ENCODE results near the gene EPO. TPM values are rescaled to one million over a fixed set of nuclear protein-coding genes. Genes with fewer than 3 reads are reported as not detected.
"Not testable (repeated sequence)": the region's sequence is repeated elsewhere in the genome, so short reads cannot be mapped to it uniquely, and the experiment has no call there.

The EPO gene
- polyA plus RNA-seq, 3 donors, result 0.16 to 0.34 TPM; not detected in 1

- no peak for DNase-seq
Measured at GRCh38 chr7:100736671-100737070, 16.4 kb downstream of the EPO start.

GRCh38 chr7:100739934-100740333 lies 19.7 kb downstream of the EPO start:
- DNase-seq, result no peak

- no peak for DNase-seq
Measured at GRCh38 chr7:100744605-100745004, 24.3 kb downstream of the EPO start.

GRCh38 chr7:100745184-100745583 lies 24.9 kb downstream of the EPO start:
- DNase-seq, result peak; percentile 57

- no peak for DNase-seq
Measured at GRCh38 chr7:100752994-100753393, 32.7 kb downstream of the EPO start.

GRCh38 chr7:100753750-100754149 lies 33.5 kb downstream of the EPO start:
- no peak for DNase-seq

- DNase-seq, result no peak
Measured at GRCh38 chr7:100759357-100760171, 39.3 kb downstream of the EPO start.

- not testable (repeated sequence) for DNase-seq
Measured at GRCh38 chr7:100762841-100763240, 42.6 kb downstream of the EPO start.

- no peak for DNase-seq
Measured at GRCh38 chr7:100763556-100764140, 43.4 kb downstream of the EPO start.

GRCh38 chr7:100764841-100765240 lies 44.6 kb downstream of the EPO start:
- DNase-seq, result no peak

GRCh38 chr7:100765250-100765649 lies 45.0 kb downstream of the EPO start:
- DNase-seq, result no peak

- no peak for DNase-seq
Measured at GRCh38 chr7:100768784-100769183, 48.5 kb downstream of the EPO start.

Other genes starting within 250 kb of the EPO start
- gene TSC22D4, start 241.3 kb upstream of the EPO start, polyA plus RNA-seq (ENCODE audit: insufficient read length in 3 of 3), result 10 to 100 TPM; 48.2 to 57.9 (median 55.5) TPM
- 1 to 10 TPM; 2.4 to 3.2 (median 2.8) TPM for gene NYAP1, start 236.5 kb upstream of the EPO start, polyA plus RNA-seq (ENCODE audit: insufficient read length in 3 of 3)
- gene AGFG2, start 181.3 kb upstream of the EPO start, polyA plus RNA-seq (ENCODE audit: insufficient read length in 3 of 3), result 10 to 100 TPM; 11.3 to 16.6 (median 12.8) TPM
- gene SAP25, start 146.6 kb upstream of the EPO start, polyA plus RNA-seq (ENCODE audit: insufficient read length in 3 of 3), result 1 to 10 TPM; 4.4 to 9.6 (median 7.0) TPM
- 10 to 100 TPM; 43.7 to 56.0 (median 46.8) TPM for gene LRCH4, start 134.3 kb upstream of the EPO start, polyA plus RNA-seq (ENCODE audit: insufficient read length in 3 of 3)
- 1 to 10 TPM; 1.8 to 2.6 (median 2.3) TPM for gene FBXO24, start 134.1 kb upstream of the EPO start, polyA plus RNA-seq (ENCODE audit: insufficient read length in 3 of 3)
- gene PCOLCE, start 118.1 kb upstream of the EPO start, polyA plus RNA-seq (ENCODE audit: insufficient read length in 3 of 3), result 100 to 1,000 TPM; 108 to 146 (median 137) TPM
- gene MOSPD3, start 107.9 kb upstream of the EPO start, polyA plus RNA-seq (ENCODE audit: insufficient read length in 3 of 3), result 10 to 100 TPM; 26.8 to 31.5 (median 30.3) TPM
- 1 to 10 TPM in 2 of 3 donors, under 1 TPM in 1; 0.80 to 1.2 (median 1.1) TPM for gene TFR2, start 78.9 kb upstream of the EPO start, polyA plus RNA-seq (ENCODE audit: insufficient read length in 3 of 3)
- gene ACTL6B, start 64.0 kb upstream of the EPO start, polyA plus RNA-seq (ENCODE audit: insufficient read length in 3 of 3), result under 1 TPM in 1 of 3 donors, not detected in 2; 0.09 TPM
- 100 to 1,000 TPM; 195 to 236 (median 231) TPM for gene GNB2, start 46.7 kb upstream of the EPO start, polyA plus RNA-seq (ENCODE audit: insufficient read length in 3 of 3)
- gene GIGYF1, start 26.2 kb upstream of the EPO start, polyA plus RNA-seq (ENCODE audit: insufficient read length in 3 of 3), result 10 to 100 TPM; 44.1 to 63.6 (median 52.7) TPM
- gene POP7, start 14.3 kb upstream of the EPO start, polyA plus RNA-seq (ENCODE audit: insufficient read length in 3 of 3), result 10 to 100 TPM; 29.4 to 33.3 (median 32.6) TPM
- gene ZAN, start 13.1 kb downstream of the EPO start, polyA plus RNA-seq (ENCODE audit: insufficient read length in 3 of 3), result under 1 TPM in 2 of 3 donors, not detected in 1; 0.04 to 0.10 TPM
- gene EPHB4, start 107.1 kb downstream of the EPO start, polyA plus RNA-seq (ENCODE audit: insufficient read length in 3 of 3), result 100 to 1,000 TPM in 1 of 3 donors, 10 to 100 TPM in 2; 93.3 to 102 (median 98.9) TPM
- 10 to 100 TPM; 27.1 to 37.7 (median 37.4) TPM for gene SLC12A9, start 132.2 kb downstream of the EPO start, polyA plus RNA-seq (ENCODE audit: insufficient read length in 3 of 3)
- gene TRIP6, start 146.9 kb downstream of the EPO start, polyA plus RNA-seq (ENCODE audit: insufficient read length in 3 of 3), result 10 to 100 TPM; 87.0 to 96.8 (median 96.6) TPM
- 100 to 1,000 TPM; 188 to 206 (median 191) TPM for gene SRRT, start 154.6 kb downstream of the EPO start, polyA plus RNA-seq (ENCODE audit: insufficient read length in 3 of 3)
- gene UFSP1, start 169.2 kb downstream of the EPO start, polyA plus RNA-seq (ENCODE audit: insufficient read length in 3 of 3), result 1 to 10 TPM; 2.4 to 4.1 (median 3.1) TPM
- gene ACHE, start 175.4 kb downstream of the EPO start, polyA plus RNA-seq (ENCODE audit: insufficient read length in 3 of 3), result 1 to 10 TPM; 5.0 to 5.9 (median 5.3) TPM
- 1 to 10 TPM in 1 of 3 donors, under 1 TPM in 2; 0.59 to 1.1 (median 0.97) TPM for gene MUC3A, start 229.1 kb downstream of the EPO start, polyA plus RNA-seq (ENCODE audit: insufficient read length in 3 of 3)
- gene MUC12, start 249.1 kb downstream of the EPO start, polyA plus RNA-seq (ENCODE audit: insufficient read length in 3 of 3), result under 1 TPM; 0.01 to 0.38 (median 0.06) TPM